CD4-positive, alpha-beta T cell treated with Interleukin-6 for 4 hours (primary cell): ENCODE results near the gene TMTC1.
"Not testable (repeated sequence)": the region's sequence is repeated elsewhere in the genome, so short reads cannot be mapped to it uniquely, and the experiment has no call there.

ENCODE experiments used
- DNase-seq: peaks from one replicate; pipeline ENCODE4 v3.0.0-alpha.2; 2020; ENCODE audit warnings: mixed read lengths

Gene TMTC1

GRCh38 chr12:29656762-29657538 lies 126.8 kb downstream of the TMTC1 start:
- no peak for DNase-seq

DNA sequence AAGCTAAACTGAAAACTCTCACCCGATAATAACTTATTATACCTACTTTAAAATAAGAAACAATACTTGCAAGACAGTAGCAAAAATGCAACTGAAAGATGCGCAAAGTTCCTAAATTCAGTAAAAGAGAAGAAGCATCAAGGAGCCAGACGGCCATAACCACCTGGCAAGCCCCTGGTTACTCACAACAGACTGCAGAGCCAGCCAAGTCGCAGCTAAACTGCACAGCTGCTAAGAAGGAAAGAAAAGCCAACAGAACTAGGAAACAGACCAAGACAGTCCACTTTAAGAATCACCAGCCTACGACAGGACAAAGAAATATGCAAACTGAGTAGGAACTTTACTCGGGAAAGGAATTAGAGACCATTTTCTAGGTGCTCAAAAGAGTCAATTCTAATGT lies 127.9 kb downstream of the TMTC1 start:
- DNase-seq, result no peak

DNA sequence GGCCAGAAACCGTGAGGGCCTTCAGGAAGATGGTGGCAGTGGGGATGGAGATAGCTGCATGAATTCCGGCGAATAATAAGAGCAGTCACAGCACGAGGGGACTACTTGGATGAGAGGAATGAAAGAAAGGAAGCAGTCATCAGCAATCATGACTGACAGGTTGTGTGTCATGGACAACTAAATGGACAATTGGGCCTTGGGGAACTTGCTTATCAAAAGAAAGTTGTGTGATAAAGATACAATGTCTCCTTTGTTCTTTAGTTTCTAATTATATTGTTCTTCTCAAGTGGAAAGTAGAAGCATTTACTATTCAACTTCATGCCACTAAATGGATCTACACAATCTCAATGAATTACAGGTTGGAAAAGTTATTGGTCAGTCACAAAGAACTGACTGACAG lies 130.5 kb downstream of the TMTC1 start:
- no peak for DNase-seq

GRCh38 chr12:29650371-29650770 lies 133.4 kb downstream of the TMTC1 start:
- DNase-seq, result no peak

DNA sequence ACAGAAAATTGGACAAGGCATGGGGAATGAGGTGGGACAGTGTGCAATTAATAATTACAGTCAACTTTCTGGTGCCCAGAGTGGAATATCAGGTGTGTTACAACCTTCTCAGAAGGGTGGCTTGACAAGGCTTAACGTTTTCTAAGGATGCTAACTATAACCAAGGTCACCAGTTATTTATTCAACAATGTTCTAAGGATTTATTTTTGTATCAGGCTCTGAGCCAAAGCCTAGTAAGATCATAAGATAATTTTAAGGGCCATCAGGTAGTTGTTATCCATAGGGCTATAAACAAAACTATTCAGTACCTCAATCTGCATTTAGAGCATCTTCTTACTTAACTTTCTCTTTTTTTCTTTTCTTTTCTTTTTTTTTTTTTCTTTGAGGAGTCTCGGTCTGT lies 134.0 kb downstream of the TMTC1 start:
- no peak for DNase-seq

DNA sequence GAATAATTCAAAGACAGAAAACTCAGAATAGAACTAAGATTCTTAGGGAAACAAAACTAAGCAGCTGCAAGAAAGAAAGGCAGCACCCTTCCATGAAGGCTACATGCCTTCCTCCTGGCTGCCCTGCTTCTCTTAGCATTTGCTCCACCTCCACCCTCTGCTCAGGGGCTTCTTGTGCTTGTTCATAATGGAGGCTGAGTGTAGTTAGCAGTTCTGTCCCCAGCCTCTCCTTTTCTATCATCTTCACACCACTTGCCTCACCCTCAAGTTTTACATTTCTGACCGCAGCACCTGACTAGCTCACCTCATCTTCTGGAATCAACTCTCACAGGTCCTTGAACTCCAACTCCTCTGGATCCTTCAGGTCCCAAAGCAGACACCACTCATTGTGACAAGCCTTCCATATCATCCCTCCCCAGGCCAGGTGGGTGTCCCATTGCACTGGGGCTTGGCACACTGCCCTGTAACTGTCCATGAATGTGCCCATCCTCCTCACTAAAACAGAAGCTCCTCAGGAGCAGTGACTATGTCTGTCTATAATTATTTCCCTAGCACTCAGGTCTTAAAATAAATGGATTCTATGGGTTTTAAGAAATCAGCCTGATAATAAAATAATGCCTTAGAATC lies 139.1 kb downstream of the TMTC1 start:
- DNase-seq, result no peak

DNA sequence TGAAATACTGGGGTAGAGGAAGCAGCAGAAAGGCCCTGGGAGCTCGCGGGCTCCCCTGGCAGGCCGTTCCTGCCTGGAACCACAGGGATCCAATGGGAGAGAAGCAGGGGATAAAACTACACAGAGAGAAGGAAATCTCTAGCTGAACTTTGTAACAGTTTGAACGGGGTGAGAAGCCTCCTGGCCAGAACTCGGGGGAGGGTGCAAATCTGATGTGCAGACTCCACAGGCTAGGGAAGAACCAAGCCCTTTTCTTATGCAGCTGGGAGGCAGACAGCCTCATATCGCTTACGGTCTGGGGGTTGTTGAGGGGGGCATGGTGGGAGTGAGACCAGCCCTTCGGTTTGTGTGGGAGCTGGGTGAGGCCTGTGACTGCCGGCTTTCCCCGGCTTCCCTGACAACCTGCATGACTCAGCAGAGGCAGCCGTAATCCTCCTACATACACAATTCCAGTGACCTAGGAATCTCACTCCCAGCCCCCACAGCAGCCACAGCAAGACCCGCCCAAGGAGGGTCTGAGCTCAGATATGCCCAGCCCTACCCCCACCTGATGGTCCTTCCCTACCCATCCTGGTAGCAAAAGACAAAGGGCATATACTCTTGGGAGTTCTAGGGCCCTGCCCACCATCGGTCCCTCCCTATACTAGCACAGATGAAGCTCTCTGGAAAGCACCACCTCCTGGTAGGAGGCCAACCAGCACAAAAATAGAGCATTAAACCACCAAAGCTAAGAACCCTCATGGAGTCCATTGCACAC lies 143.0 kb downstream of the TMTC1 start:
- DNase-seq, result no peak

DNA sequence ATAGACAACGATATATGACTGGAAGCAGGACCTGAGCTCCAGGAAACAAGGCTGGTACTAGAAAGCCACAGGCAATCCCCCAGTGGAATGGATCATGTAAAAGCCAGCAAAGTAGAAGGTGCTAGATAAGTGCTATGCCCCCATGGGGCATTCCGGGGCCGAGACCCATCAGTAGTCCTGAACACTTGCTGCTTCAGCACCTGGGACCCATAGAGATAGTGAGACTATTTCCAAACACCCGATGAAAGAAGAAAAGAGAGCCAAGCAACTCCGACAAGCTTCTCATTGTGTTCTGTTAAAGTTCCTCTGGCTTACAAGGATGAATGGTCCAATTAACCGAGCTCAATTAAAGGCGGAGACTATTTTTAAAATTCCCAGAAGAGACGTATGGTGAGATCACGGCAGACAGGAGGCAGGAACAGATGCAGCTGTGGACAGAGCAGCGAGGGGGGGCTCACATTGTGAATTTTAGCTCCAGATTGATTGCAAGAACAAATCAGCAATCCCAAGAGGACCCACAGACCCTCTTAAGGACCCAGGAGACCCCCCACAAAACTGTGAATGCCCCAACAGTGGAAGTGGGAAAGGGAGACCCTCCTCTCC lies 143.7 kb downstream of the TMTC1 start:
- DNase-seq, result no peak

- DNase-seq, result no peak
Observed at GRCh38 chr12:29638528-29638927, 145.2 kb downstream of the TMTC1 start.

GRCh38 chr12:29634057-29634456 lies 149.7 kb downstream of the TMTC1 start:
- no peak for DNase-seq

DNA sequence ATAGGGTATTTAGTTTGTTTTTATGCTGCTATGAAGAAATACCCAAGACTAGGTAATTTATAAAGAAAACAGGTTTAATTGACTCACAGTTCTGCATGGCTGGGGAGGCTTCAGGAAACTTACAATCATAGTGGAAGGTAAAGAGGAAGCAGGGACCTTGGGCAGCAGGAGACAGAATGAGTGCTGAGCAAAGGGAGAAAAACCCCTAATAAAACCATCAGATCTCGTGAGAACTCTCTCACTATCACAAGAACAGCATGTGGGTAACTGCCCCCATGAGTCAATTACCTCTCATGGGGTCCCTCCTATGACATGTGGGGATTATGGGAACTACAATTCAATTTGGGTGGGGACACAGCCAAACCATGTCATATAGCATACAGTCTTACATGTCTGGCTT lies 153.6 kb downstream of the TMTC1 start:
- not testable (repeated sequence) for DNase-seq

- no peak for DNase-seq
Observed at GRCh38 chr12:29627221-29627620, 156.5 kb downstream of the TMTC1 start.

GRCh38 chr12:29625359-29625953 lies 158.3 kb downstream of the TMTC1 start:
- no peak for DNase-seq

GRCh38 chr12:29622251-29622650 lies 161.5 kb downstream of the TMTC1 start:
- no peak for DNase-seq

DNA sequence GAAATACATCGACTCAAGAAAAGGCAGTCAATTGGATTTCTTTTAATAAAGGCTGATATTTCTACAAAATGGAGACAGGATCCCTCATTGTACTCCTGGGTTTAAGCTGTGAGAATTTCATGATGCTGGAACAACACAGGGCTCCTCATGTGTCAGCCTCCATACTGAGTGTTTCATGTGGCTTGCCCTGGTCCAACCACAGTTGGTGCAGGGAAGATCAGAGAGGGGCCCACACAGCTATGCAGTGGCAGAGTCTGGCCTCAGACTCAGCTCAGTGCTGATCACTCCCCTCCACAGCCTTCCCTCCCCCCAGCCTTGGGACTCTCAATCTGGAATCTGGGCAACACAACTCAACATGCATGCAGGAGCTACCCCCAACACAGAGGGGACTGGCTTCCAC lies 163.7 kb downstream of the TMTC1 start:
- no peak for DNase-seq

GRCh38 chr12:29617407-29617803 lies 166.3 kb downstream of the TMTC1 start:
- no peak for DNase-seq

- no peak for DNase-seq
Observed at GRCh38 chr12:29616664-29617406, 166.9 kb downstream of the TMTC1 start.

DNA sequence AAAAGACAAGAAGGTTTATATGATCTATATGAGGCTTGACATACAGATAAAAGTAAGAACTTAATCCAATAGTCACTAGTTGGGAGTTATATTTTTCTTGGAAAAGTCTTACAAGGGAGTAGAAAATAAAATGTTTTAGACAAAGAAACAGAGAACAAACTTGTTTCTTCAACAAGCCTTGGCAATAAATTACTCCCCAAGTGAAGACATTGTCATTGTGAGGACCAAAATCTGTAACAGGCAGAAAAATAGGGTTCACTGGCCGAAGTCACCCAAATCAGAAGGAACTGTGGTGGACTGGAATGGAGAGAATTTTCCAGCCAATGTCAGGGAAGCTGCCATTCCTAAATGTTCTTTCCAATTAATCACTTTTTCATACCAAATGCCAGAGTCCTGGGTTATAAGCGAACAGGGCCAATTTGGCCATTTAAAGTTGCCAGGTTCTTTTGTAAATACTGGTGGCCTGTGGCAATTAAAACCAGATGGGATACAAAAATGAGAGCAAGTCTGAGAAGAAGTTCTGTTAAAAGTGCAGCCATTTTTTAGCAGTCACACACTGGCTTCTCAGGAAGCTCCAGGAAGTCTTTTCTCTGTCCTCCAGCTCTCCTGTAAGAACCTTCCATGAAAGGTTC lies 168.9 kb downstream of the TMTC1 start:
- DNase-seq, result no peak

- no peak for DNase-seq
Observed at GRCh38 chr12:29612912-29613311, 170.8 kb downstream of the TMTC1 start.

DNA sequence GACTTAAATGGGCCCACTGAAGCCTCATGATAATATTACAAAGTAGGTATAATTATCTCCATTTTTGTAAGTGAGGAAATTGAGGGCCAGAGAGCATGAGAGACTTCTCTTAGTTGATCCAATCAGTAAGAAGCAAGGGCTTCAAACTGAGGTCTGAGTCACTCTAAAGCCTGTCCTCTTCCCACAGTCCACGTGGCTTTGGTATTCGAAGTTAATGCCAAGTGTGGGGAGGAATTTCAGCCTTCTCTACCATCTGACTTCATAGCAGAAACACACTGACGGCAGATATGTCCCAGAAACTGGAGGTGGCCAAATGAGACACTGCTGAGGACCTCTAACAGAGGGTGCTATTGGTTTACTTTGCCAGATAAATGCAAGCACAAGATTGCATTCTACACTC lies 171.8 kb downstream of the TMTC1 start:
- DNase-seq, result no peak

GRCh38 chr12:29610473-29611170 lies 173.1 kb downstream of the TMTC1 start:
- no peak for DNase-seq
